Mucosa of stomach (tissue), 1 donor: ENCODE data around the gene UBTD1.
"Not testable (repeated sequence)": the region's sequence is repeated elsewhere in the genome, so short reads cannot be mapped to it uniquely, and the experiment has no call there.

ENCODE experiments used
- H3K27me3 ChIP-seq: one replicate; pipeline ENCODE4 v1.7.0; 2013; ENCODE audit warnings: mild to moderate bottlenecking, low read length; ENCODE audit not compliant: control insufficient read depth, insufficient read depth
- H3K36me3 ChIP-seq: one replicate; pipeline ENCODE4 v1.7.0; 2013; ENCODE audit warnings: low read length; ENCODE audit not compliant: control insufficient read depth, insufficient read depth
- H3K4me1 ChIP-seq: one replicate; pipeline ENCODE4 v1.7.0; 2013; ENCODE audit warnings: mild to moderate bottlenecking, low read length; ENCODE audit not compliant: control insufficient read depth, insufficient read depth
- H3K4me3 ChIP-seq: one replicate; pipeline ENCODE4 v1.7.0; 2013; ENCODE audit warnings: low read length
- H3K9ac ChIP-seq: one replicate; pipeline ENCODE4 v1.7.0; 2013; ENCODE audit warnings: mild to moderate bottlenecking, low read length, moderate library complexity
- H3K9me3 ChIP-seq: one replicate; pipeline ENCODE4 v1.7.0; 2013; ENCODE audit warnings: mild to moderate bottlenecking, low read length, moderate library complexity; ENCODE audit not compliant: control insufficient read depth
- donor health status: Pancreatic carcinoma.

UBTD1 gene

DNA sequence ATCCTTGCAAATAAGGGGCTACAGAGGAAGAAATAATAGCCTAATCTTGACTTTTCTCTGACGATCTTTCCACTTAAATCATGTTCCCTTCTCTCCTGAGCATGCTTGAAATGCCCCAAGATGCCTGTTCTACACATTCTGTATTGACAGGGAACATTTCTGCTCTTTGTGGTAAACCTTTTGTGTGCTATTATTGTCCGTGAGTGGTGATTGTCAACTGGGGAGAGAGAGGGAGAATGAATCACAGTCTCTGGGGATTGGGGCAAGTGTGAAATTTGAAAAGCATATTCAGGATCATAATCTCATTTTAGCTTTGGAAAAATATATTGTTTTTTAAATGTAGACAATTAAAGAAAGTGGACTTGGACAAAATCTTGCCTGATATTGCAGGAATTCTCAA, 20.6 kb downstream of the UBTD1 start:
- Histone ChIP-seq H3K36me3 (no peaks in the 10 kb centered on the region), H3K4me3 (no peak overlapping the region), H3K4me1 (peaks cover 3% of the 10 kb centered on the region), H3K9me3 (no peaks in the 10 kb centered on the region), H3K27me3 (no peaks in the 10 kb centered on the region), H3K9ac (no peak overlapping the region)

DNA sequence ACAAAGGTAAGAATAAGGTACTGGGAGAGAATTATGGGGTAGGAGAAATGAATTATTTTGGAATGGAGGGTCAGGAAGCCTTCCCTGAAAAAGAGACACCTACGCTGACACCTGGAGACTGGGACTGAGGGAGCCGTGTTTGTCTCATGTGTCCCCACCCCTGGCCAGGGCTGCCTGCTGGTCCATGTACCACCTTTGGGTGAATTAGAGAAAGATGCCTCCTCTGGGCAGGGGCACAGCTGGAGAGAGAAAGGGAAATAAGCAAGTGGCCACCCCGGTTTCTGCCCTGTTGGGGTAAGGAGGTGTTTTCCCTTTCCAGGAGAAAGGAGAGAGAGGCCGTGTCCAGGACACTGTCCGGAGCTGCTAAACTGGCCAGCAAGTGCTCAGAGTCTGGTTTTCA, 21.8 kb downstream of the UBTD1 start:
- Histone ChIP-seq H3K4me3 (no peak overlapping the region), H3K36me3 (no peaks in the 10 kb centered on the region), H3K9ac (no peak overlapping the region), H3K9me3 (no peaks in the 10 kb centered on the region), H3K27me3 (no peaks in the 10 kb centered on the region), H3K4me1 (peaks cover 3% of the 10 kb centered on the region)

DNA sequence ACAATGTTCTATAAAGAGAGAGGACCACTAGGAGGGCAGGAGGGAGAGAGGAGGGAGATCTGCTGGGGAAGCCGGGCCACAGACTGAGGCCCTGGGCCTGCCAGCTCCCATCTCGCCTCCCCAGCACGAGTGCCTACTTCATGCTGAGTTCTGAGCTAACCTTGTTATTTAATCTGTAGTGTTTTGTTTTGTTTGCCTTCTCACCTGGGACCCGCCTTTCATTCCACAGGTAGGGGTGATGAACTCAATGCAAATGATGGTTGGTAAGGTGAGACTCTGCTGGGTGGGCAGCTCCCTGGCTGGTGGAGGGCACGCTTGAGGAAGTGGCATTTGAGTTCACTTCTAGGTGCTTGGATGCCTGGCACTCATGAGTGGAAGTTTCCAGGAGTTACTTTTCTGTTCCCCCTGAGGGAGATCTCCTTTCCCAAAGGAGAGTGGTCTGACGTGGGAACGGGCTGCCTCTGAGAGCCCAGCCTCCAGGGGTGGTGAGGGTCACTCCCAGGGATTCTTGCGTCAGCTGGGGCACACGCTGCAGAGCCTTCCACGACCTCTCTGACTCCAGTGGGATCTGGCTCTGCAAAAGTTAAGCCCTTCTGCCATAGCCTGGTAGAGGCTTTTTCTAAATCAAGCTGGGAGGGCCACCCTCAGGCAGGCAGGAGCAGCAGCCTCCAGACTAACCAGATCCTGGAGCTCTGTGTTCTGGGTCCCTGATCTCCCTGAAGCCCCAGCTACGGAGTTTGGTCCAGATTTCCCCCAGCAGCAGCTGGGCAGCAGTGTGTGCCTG, 22.4 kb downstream of the UBTD1 start:
- Histone ChIP-seq H3K9me3 (no peaks in the 10 kb centered on the region), H3K27me3 (no peaks in the 10 kb centered on the region), H3K4me1 (peaks cover 3% of the 10 kb centered on the region), H3K9ac (no peak overlapping the region), H3K36me3 (no peaks in the 10 kb centered on the region), H3K4me3 (no peak overlapping the region)

DNA sequence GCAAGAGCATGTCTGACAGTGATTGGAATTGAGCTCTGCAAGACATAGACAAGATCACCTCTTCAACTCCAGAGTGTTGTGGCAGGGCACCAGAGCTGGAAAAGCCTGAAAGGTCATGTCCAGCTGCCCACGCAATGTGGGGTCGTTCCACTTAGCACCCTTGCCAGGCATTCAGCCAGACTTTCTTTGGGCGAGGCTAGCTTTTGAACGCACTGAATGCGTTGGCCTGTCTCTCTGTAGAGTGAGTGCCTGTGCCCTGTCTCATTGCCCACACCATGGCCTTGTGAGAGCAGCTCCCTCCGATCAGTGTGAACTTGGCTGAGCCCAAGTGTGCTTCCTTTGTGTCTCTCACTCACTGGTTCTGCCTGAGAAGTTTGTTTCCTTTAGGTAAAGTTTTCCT, 23.3 kb downstream of the UBTD1 start:
- Histone ChIP-seq H3K9ac (no peak overlapping the region), H3K4me1 (peaks cover 3% of the 10 kb centered on the region), H3K27me3 (no peaks in the 10 kb centered on the region), H3K36me3 (no peaks in the 10 kb centered on the region), H3K9me3 (no peaks in the 10 kb centered on the region), H3K4me3 (no peak overlapping the region)

DNA sequence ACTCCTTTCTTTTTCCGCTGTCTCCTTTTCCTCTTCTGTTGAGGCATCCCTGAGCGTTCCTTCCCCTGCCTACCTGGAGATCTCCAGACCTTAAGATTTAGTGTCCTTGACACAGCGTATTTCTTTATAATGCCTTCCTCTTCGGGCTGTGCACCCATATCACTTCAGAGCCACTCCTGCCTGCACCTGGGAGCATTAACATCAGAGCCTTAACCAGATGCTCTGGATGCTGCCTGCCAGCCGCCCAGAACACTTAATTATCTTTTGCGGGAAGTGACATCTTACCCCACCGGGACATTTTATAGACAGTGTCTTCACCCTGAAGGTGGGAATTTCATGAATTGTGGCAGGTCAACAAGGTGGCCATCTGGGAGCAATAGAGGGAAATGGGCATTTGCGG, 24.2 kb downstream of the UBTD1 start:
- Histone ChIP-seq H3K4me3 (no peak overlapping the region), H3K27me3 (no peaks in the 10 kb centered on the region), H3K9me3 (no peaks in the 10 kb centered on the region), H3K36me3 (no peaks in the 10 kb centered on the region), H3K9ac (no peak overlapping the region), H3K4me1 (peaks cover 3% of the 10 kb centered on the region)

DNA sequence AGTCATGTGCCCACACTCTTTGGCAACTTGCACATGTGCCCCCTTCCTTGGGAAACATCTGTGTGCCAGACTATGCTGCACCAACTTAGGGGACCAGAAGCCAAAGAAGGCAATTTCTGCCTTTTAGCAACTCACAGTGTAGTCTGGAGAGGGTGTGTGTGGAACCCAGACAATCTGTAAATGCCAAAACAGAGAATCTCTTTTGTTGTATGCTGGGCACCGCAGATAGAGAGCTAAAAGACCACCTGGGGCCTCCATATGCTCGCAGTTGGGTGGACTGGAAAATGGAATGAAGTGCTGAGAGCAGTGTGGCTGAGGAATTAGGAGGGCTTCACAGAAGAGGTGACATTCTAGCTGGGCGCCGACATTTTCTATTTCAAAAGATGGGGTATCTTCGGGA, 26.4 kb downstream of the UBTD1 start:
- Histone ChIP-seq H3K36me3 (no peaks in the 10 kb centered on the region), H3K27me3 (no peaks in the 10 kb centered on the region), H3K9ac (no peak overlapping the region), H3K9me3 (no peaks in the 10 kb centered on the region), H3K4me1 (peaks cover 3% of the 10 kb centered on the region), H3K4me3 (no peak overlapping the region)

DNA sequence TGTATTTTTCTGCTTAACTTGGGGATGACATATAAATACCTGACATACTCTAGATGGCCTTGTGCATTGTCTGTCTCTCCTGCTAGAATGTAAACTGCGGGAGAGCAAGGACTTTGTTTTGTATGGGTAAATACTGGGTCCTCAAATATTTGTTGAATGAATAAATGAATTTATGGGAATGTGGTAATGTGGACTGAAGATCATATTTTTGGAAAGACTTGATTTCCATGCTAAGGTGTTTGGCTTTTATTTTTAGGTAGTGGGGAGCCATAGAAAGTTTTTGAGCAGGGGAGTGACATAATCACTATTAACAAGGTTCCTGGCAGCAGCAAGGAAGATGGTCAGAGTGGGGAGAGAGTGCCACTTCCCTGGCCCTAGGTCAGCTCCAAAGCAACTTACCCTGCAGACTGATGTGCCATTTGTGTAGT, 27.0 kb downstream of the UBTD1 start:
- peaks cover 3% of the 10 kb centered on the region for H3K4me1 ChIP-seq
- no peaks in the 10 kb centered on the region for H3K9me3 ChIP-seq
- H3K36me3 ChIP-seq: no peaks in the 10 kb centered on the region
- no peaks in the 10 kb centered on the region for H3K27me3 ChIP-seq
- no peak overlapping the region for H3K9ac ChIP-seq
- H3K4me3 ChIP-seq: no peak overlapping the region

DNA sequence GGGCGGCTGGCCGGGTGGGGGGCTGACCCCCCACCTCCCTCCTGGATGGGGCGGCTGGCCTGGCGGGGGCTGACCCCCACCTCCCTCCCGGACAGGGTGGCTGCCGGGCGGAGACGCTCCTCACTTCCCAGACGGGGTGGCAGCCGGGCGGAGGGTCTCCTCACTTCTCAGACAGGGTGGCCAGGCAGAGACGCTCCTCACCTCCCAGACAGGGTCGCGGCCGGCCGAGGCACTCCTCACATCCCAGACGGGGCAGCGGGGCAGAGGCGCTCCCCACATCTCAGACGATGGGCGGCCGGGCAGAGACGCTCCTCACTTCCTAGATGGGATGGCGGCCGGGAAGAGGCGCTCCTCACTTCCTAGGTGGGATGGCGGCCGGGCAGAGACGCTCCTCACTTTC, 30.2 kb downstream of the UBTD1 start:
- H3K4me3 ChIP-seq, H3K36me3 ChIP-seq, H3K27me3 ChIP-seq, H3K9ac ChIP-seq, H3K4me1 ChIP-seq, H3K9me3 ChIP-seq: not testable (repeated sequence)

DNA sequence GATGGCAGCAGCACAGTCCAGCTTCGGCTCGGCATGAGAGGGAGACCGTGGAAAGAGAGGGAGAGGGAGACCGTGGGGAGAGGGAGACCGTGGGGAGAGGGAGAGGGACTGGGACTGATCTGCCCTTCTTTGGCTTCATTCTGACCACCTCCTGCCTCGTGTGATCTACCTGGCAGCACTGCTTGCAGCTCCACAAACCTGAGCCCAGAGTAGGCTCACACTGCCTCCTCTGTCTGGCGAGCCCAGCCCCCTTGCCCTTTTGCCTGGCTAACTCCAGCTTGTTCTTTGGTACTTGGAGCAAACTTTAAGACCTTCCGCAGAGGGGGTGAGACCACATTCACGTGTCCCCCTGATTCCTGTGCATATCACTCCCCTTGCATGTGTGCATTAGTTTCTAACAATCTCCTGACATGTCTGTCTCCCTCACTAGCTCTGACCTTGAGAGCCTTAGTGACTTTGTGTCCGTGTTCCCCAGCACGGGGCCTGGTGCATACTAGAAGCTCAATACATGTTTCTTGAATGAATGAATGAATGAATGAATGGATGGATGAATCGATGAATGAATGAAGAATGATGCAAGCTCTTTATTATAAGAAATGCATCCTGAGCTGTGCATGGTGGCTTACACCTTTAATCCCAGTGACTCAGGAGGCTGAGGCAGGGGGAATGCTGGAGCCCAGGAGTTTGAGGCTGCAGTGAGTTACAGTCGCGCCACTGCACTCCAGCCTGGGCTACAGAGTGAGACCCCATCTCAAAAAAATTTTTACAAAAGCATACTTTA, 31.2 kb downstream of the UBTD1 start:
- H3K9ac ChIP-seq: no peak overlapping the region
- H3K4me3 ChIP-seq: no peak overlapping the region
- no peaks in the 10 kb centered on the region for H3K4me1 ChIP-seq
- no peaks in the 10 kb centered on the region for H3K27me3 ChIP-seq
- no peaks in the 10 kb centered on the region for H3K9me3 ChIP-seq
- H3K36me3 ChIP-seq: no peaks in the 10 kb centered on the region

DNA sequence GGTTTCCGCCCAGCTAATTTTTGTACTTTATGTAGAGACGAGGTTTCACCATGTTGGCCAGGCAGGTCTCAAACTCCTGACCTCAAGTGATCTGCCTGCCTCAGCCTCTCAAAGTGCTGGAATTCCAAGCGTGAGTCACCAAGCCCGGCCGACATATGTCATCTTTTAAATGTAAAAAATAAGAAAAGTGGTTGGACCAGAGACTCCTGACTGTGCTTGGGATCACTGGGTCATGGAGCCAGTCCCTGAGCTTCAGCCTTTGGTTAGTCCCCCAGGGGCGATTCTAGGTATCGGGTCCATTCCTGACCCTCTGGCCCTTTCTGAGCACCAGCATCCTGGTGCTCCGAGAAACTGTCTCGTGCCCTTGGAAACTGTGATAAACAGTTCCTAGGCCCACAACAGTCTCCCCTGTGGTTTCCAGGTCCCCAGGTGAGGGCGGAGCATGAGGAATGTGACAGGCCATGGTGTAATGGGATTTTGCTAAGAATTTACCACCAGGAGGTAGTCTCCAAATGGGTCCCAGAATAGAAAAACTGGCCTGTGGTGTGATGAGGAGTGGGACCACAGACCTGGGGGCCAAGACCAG, 32.8 kb downstream of the UBTD1 start:
- Histone ChIP-seq H3K4me1 (no peaks in the 10 kb centered on the region), H3K27me3 (no peaks in the 10 kb centered on the region), H3K9ac (no peak overlapping the region), H3K36me3 (no peaks in the 10 kb centered on the region), H3K9me3 (no peaks in the 10 kb centered on the region), H3K4me3 (no peak overlapping the region)

DNA sequence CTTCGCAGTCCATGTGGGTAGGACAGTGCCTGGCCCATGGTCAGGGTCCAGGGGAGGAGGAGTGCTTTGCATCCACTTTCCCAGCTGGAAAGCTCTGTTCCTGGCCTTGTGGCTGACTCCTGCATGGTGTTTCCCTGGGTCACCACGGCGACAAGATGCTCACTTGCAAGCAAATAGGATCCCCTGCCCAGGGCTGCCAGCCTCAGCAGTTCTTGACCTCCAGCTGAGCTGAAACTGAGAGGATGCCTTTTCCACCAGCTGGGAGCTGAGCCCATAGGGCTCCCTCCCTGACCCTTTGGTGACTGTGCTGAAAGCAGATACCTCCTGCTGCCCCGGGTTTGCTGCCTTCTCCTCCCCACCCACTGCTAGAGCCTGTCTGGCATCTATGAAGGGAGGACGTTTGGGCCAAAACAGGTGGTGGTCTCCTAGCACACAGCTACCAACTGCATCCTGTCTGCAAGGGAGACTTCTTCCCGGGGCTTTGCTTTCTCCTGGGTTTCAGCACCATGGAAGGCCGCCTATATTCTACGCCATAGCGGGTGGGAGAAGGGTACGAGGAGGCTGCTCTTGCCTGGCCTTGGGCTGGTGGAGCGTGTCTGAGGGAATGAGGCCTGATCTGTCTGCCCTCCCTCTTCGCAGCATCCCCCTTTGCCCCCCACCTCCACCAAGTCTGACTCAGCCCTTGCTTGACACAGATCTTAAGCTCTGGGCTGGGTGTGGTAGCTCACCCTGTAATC, 34.4 kb downstream of the UBTD1 start:
- H3K4me3 ChIP-seq: no peak overlapping the region
- no peak overlapping the region for H3K9ac ChIP-seq
- no peaks in the 10 kb centered on the region for H3K36me3 ChIP-seq
- H3K9me3 ChIP-seq: no peaks in the 10 kb centered on the region
- no peaks in the 10 kb centered on the region for H3K27me3 ChIP-seq
- no peaks in the 10 kb centered on the region for H3K4me1 ChIP-seq

DNA sequence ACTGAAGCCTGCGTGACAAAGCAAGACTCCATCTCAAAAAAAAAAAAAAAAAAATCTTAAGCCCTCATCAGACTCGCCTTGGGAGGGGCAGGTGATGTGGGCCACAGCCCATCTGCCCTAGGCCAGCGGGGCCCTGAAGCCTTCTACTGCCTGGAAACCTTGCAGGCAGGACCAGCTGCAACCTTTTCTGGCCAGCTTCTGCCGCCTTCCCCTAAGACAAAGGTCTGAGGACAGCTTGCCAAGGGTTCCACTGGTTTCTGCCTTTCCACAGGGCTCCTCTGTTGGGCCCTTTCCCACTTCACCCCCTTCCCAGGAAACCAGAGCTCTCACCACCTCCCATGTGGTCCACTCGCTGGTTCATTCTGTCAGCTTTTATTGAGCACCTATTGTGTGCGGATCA, 35.2 kb downstream of the UBTD1 start:
- Histone ChIP-seq H3K36me3 (no peaks in the 10 kb centered on the region), H3K4me3 (no peak overlapping the region), H3K4me1 (no peaks in the 10 kb centered on the region), H3K9me3 (no peaks in the 10 kb centered on the region), H3K9ac (no peak overlapping the region), H3K27me3 (no peaks in the 10 kb centered on the region)
